SU-DHL-6 (cell line): ENCODE results near the gene CRIM1.

Experiments used
- CTCF ChIP-seq: fragments of 200-600 bp; sonication (generic); IDR thresholded peaks from one replicate; pipeline ENCODE4 v1.5.1; 2017; ENCODE audit warnings: antibody characterized with exemption, mild to moderate bottlenecking, low read length, moderate library complexity; ENCODE audit not compliant: insufficient read depth, poor library complexity, severe bottlenecking
- EZH2phosphoT487 ChIP-seq: fragments of 200-600 bp; sonication (generic), shearing (Covaris generic); conservative IDR thresholded peaks from 2 replicates; pipeline ENCODE4 v1.6.1; 2018; ENCODE audit warnings: mild to moderate bottlenecking, antibody characterized with exemption, low read length, moderate library complexity, mixed read lengths

DNA sequence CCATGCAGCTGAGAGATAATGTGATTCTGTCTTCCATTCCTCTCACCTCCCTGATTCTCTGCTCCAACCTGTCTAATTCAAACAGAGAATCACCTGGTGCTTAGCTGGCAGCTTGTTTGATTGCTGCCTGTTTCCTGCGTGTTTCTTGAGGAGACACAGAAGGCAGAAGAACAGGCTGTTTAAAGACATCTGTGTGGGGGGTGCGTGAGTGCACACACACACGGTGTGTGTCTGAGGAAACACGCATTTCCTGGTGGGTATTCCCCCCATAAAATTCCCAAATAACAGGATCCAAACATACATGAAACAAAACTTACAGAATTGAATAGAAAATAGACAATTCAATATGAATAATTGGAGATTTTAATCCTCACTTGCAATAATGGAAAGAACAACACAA lies 29.3 kb upstream of the CRIM1 start:
- no peak for TF ChIP-seq CTCF
- TF ChIP-seq EZH2phosphoT487, result no peak
